Limb (tissue), 2 donors: ENCODE measurements around the gene SDHD.

Experiments used
- DNase-seq, 2 donors: peaks; one replicate each; pipeline ENCODE4 v3.0.0-alpha.2; 2016; ENCODE audit errors: extremely low spot score in 2 of 2

SDHD gene

DNA sequence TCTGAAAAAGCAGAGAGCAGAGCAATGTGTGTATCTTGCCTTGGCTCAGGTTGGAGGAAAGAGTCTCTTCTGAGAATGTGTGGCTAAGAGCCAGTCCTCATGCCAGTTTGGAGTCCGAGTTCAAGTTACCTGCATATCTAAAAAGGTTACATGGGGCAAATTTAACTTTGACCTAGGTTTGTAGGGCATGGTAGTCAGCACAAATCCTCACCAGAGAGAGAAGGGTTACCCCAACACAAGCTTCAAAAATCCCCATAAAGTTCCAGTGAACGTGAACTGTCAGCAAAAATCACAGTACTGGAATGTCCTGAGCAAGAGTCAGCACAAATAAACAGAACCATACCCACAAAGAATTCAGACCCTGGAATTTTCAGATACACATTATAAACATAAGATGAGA, 13.8 kb downstream of the SDHD start:
- DNase-seq = no peak

DNA sequence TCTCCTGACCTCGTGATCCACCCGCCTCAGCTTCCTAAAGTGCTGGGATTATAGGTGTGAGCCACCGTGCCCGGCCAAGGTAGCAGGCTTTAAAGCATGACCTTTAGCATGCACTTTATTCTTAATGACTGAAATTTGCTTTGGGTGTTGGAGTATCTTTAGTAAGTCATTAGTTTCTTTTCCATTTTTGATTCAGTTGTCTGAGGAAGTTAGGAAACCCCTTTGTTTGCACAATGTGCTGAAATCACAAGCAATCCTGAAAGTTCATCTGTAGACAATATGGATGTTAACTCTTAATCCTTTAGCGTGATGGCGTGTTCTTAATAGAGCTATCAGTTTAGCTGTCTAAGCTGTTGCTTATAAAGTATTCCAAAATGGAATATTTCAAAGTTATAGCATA, 16.8 kb downstream of the SDHD start:
- no peak for DNase-seq

DNA sequence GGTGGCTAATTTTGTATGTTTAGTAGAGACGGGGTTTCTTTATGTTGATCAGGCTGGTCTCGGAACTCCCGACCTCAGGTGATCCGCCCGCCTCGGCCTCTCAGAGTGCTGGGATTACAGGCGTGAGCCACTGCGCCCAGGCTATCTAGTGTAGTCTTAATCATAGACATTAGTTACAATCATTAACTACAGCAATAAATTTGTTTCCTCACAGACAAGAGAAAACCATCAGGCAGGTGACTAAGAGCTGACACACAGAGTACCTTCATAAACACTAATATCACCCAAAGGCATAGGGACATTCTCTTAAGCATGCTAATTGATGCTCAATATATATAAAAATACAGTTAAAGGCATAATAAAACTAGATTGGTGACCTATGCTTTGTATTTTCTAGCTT, 19.4 kb downstream of the SDHD start:
- no peak for DNase-seq

DNA sequence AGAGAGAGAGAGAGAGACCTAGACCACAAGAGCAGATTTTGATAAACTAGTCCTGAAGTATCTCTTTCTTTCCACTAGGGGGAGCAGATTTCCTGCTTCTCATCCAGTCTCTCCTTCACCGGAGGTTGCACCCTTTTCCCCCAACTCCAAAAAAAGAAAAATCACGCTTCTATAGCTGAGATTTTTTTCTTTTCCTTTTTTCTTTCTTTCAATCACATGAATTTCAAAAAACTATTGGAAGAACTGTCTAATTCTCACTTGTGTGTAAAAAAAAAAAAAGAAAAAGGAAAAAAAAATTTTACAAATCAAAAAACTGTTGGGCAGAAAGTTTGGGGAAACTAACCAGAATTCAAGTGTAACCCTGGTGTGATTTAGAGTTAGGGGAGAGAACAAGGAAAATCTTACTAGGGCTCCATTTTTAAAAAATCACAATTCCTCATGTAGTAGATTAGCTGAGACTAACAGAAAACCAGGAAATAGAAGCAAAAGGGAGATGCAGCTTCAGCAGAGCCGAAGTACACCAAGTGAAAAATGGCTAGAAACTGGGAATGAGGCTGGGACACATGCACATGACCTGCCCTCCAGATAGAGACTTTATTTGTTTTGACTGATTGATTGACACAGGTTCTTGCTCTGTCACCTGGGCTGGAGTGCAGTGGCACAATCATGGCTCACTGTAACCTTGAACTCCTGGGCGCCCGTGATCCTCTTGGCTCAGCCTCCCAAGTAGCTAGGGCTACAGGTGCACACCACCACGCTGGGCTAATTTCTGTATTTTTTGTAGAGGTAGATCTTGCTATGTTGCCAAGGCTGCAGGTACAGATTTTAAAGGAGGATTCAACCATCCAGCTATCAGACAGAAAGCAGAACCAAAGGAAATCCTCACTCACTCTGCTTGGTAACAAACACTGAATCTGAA, 27.1 kb downstream of the SDHD start:
- DNase-seq = peak in 1 of 2 donors; percentile 85

DNA sequence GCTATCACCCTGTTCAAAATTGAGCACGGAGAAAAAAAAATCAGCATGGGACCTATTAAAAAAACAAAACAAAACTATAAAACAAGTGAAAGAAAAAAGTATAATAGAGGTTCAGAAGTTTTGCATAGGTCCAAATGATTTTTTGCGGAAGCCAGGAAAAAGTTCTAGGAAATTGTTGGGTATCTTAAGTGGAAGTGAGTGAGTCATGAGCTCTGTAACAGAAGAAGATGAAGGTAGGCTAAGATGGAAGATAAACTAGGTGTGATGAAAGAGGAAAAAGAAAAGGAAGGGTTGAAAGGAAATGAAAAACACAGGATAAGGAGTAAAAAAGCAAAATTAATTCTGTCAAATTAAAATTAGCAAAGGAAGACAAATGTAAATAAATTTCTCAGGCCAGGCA, 27.8 kb downstream of the SDHD start:
- DNase-seq = no peak

DNA sequence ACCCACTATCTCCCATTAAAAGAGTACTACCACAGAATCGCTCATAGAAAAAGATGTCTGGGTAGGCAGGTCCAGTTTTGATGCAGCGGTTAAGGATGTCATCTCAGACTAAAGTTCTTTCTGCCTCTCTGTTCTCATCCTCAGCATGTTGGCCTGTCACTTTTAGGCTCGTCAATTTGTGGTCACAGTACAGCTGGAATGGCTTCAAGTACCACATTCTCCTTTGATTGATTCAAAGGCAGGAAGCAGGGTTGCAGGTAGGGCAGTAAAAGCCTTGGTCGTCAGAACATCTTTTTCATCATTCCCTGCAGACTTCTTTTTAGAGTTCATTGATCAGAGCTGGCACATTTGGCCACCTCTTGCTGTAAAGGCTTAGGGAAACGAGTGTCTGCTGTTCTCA, 28.7 kb downstream of the SDHD start:
- no peak for DNase-seq

DNA sequence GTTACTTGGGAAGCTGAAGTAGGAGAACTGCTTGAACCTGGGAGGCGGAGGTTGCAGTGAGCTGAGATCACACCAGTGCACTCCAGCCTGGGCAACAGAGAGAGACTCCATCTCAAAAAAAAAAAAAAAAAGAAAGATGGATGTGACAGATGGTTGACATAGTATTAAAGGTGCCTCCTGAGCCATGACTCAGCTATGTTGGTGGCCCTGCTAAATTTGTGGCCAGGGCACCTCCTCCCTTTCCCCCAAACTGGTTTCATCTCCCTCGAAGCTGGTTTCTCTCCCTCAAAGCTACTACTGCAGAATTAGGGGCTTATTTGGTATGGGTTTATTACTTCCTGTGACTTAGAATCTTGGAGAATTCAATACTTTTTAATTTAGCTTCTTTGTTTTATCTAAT, 31.5 kb downstream of the SDHD start:
- DNase-seq = no peak

DNA sequence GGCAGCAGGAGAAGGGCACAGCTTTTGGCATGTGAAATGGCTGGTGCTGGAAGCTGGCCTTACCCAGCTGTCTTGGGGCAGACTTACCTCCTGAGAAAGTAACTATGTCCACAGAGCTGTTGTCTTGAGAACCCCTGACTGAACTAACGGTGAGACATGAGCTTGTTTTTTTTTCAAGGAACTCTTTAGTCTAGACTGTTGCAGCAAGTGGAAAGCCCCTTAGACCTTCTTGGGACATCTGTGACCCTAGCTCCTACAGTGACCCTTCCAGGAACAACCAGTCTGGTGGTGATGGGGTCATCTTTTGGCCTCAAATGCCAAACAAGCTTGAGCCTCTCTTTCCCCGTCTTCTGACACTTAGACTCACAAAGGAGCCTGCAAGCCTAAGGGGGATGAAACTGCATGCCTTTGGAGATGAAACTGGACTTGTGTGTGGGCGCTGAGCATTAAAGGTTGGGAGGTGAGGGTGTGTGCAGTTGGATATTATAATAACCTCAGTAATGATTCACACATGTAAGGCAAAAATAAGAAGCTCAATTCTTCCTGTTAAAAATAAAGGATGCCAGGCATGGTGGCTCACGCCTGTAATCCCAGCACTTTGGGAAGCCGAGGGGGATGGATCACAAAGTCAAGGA, 35.4 kb downstream of the SDHD start:
- DNase-seq = no peak

DNA sequence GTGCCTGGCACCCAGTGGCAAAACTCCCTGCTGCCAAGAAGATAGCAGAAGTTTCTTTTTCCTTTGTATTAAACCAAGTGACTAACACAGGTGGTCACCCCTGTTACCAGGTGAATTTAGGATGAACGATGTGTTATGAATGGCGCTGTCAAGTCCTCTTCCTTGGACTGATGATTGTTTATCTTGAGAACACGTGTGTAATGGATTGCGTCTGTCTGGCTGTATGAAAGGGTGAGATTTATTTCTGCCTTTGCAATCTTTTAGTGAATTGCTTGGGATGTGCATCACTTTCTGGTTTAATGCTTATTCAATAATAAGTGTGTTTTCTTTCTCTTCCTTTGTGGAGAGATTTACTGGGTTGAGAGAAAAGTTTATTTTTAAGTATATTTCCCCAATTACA, 36.5 kb downstream of the SDHD start:
- no peak for DNase-seq

DNA sequence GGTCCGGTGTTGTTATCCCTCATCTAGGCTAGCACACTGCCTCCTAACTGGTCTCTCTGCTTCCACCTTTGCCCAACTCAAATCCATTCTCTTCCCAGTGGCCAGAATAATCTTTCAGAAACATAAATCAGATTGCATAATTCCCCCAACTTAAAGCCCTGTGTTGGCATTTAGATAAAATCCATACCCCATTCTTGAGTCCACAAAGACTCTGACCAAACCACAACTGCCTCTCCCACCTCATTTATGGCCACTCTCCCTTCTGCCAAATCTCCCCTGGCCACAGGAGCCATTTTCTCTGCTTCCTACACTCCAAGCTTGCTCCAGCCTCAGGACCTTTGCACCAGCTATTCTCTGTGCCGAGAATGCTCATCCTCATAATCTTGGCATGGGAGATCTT, 40.4 kb downstream of the SDHD start:
- no peak for DNase-seq

DNA sequence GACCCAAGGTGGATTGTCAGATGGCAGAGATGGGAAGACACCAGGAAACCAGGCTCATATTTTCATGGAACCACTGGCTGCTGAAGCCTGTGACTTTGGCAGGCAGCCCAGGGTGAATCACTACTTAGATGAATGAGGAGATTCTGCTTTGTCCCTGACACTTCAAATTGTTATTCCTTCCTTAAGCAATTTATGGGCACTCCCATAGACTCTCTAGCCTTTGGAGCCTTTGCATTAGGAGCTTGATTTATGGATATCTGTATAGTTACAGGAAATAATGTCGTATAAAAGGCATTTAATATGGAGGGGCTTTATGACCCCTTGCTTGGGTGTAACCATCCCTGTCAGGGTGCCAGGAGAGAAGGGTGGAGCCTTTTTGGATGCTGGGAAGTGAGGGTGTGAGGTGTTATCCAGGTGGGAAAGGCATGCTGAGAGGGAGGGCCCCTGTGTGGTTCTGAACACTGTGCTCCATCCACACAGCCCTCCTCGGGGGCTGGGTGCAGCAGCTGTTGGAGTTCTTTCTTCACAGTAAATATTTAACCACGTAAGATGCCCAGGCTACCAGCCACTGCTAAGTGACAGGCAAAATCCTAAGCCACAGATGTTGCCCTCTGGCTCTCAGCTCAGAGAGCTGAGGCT, 41.9 kb downstream of the SDHD start:
- peak in 1 of 2 donors; percentile 12 for DNase-seq

DNA sequence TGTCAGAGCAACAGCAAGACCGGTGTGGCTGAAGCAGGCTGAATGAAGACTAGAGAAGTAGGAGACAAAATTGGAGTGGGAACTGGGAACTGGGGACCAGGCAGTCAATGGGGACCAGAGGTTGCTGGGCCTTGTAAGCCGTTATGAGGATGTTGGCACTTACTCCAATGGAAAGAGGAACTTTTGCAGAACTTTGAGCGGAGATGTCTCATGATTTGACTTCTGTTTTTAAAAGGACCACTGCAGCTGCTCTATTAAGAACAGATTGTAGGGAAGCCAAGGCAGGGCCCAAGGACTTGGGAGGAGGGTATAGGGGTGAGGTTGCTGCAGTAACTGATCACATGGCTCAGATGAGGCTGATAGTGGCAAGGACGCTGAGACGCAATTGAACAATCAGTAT, 43.0 kb downstream of the SDHD start:
- no peak for DNase-seq

DNA sequence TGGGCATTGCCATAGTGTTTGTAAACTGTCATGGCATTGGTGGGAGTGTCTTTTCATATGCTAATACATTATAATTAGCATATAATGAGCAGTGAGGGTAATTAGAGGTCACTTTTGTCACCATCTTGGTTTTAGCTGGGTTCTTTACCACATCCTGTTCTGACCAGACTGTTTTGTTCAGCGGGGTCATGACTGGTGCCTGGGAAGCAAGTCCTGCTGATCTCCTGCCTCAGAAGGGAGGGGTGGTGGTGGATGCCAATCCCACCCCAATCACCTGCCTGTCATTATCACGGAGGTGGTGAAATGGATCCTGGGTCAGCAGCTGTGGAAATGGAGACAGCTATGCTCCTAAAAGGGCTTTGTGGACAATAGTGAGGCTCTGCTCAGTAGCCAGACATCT, 46.1 kb downstream of the SDHD start:
- DNase-seq = no peak

DNA sequence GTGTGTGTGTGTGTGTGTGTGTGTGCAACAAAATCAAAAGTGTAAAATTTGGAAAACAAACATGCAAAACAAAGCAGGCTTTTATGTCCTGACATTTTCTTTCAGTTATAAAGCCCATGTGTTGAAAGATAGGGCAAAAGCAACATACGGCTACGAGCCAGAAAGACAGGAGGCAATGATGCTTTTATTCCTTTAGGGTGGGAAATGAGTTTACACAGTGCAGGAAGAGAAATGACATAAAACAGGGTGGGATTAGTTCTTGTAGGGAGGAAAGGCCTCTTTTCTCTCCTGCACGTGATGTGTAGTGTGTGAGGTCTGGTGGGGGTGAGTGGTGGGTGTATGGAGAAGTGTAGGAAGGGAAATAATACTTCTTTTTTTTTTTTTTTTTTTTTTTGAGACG, 47.8 kb downstream of the SDHD start:
- no peak for DNase-seq

DNA sequence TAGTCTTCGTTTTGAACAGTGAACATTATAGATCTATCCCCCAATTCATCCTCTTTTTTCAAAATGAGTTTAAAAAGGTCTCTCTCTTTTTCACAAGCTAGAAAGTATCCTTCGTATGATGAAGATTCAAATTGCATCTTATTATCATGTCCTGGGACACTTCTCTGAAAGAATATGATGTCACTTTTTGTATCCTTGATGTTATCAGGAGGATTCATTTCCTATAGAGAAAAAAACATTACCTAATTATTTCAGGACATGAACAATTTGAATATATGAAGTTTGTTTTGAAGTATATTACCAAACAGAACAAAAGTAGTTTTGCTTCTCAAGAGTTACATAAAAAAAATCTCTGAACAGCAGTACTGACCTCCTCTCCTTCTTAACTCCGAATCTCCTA, 56.9 kb downstream of the SDHD start:
- no peak for DNase-seq
